Subcutaneous abdominal adipose tissue (tissue), 5 donors: ENCODE results near the gene ADAMTS17.
"Not testable (repeated sequence)": the region's sequence is repeated elsewhere in the genome, so short reads cannot be mapped to it uniquely, and the experiment has no call there.

Source experiments
- H3K27ac ChIP-seq: one replicate; pipeline ENCODE4 v1.7.0; 2013; ENCODE audit warnings: low read depth, mild to moderate bottlenecking, inconsistent platforms, low read length, moderate library complexity
- H3K27me3 ChIP-seq, 5 donors: one replicate each; pipeline ENCODE4 v1.7.0; 2013; ENCODE audit warnings: low read length in 5 of 5, inconsistent platforms in 1 of 5; ENCODE audit not compliant: control insufficient read depth in 5 of 5, insufficient read depth in 4 of 5
- H3K36me3 ChIP-seq, 5 donors: one replicate each; pipeline ENCODE4 v1.7.0; 2013; ENCODE audit warnings: low read length in 5 of 5; ENCODE audit not compliant: control insufficient read depth in 5 of 5, insufficient read depth in 5 of 5
- H3K4me1 ChIP-seq, 5 donors: one replicate each; pipeline ENCODE4 v1.7.0; 2013; ENCODE audit warnings: low read length in 5 of 5, mild to moderate bottlenecking in 3 of 5, moderate library complexity in 1 of 5; ENCODE audit not compliant: control insufficient read depth in 5 of 5, insufficient read depth in 5 of 5
- H3K4me3 ChIP-seq, 5 donors: one replicate each; pipeline ENCODE4 v1.7.0; 2013; ENCODE audit warnings: low read length in 5 of 5, low read depth in 1 of 5
- H3K9ac ChIP-seq, 5 donors: one replicate each; pipeline ENCODE4 v1.7.0; 2013; ENCODE audit warnings: low read length in 5 of 5, mild to moderate bottlenecking in 4 of 5, moderate library complexity in 3 of 5
- H3K9me3 ChIP-seq, 5 donors: one replicate each; pipeline ENCODE4 v1.7.0; 2013; ENCODE audit warnings: low read length in 5 of 5; ENCODE audit not compliant: control insufficient read depth in 5 of 5
- donor health status: healthy.
- donor health status: healthy.
- donor health status: healthy.
- donor health status: healthy.
- donor health status: healthy.

Gene ADAMTS17

GRCh38 chr15:100081454-100081853, 260.3 kb downstream of the ADAMTS17 start:
- Histone ChIP-seq H3K4me3 (no peak overlapping the region), H3K4me1 (peaks cover 0 to 11% (median 0%) of the 10 kb centered on the region in 5 donors), H3K9me3 (no peaks in the 10 kb centered on the region), H3K27ac (no peak overlapping the region), H3K36me3 (no peaks in the 10 kb centered on the region), H3K9ac (no peak overlapping the region), H3K27me3 (no peaks in the 10 kb centered on the region)

- peaks cover 0 to 6% (median 0%) of the 10 kb centered on the region in 5 donors for H3K4me1 ChIP-seq
- H3K27ac ChIP-seq, result no peak overlapping the region
- no peaks in the 10 kb centered on the region for H3K36me3 ChIP-seq
- no peak overlapping the region for H3K4me3 ChIP-seq
- no peaks in the 10 kb centered on the region for H3K27me3 ChIP-seq
- no peaks in the 10 kb centered on the region for H3K9me3 ChIP-seq
- no peak overlapping the region for H3K9ac ChIP-seq
Measured at GRCh38 chr15:100078511-100079220, 263.1 kb downstream of the ADAMTS17 start.

GRCh38 chr15:100075229-100075628, 266.5 kb downstream of the ADAMTS17 start:
- Histone ChIP-seq H3K9ac (no peak overlapping the region), H3K27ac (no peak overlapping the region), H3K4me1 (no peaks in the 10 kb centered on the region), H3K4me3 (no peak overlapping the region), H3K36me3 (no peaks in the 10 kb centered on the region), H3K9me3 (no peaks in the 10 kb centered on the region), H3K27me3 (no peaks in the 10 kb centered on the region)

- Histone ChIP-seq H3K9me3 (no peaks in the 10 kb centered on the region), H3K36me3 (no peaks in the 10 kb centered on the region), H3K9ac (no peak overlapping the region), H3K27ac (no peak overlapping the region), H3K27me3 (no peaks in the 10 kb centered on the region), H3K4me1 (no peaks in the 10 kb centered on the region), H3K4me3 (no peak overlapping the region)
Measured at GRCh38 chr15:100073982-100074381, 267.8 kb downstream of the ADAMTS17 start.

GRCh38 chr15:100066521-100067280, 275.1 kb downstream of the ADAMTS17 start:
- H3K36me3 ChIP-seq, H3K9me3 ChIP-seq, H3K4me1 ChIP-seq, H3K9ac ChIP-seq, H3K27me3 ChIP-seq, H3K27ac ChIP-seq, H3K4me3 ChIP-seq: not testable (repeated sequence)

- no peak overlapping the region for H3K27ac ChIP-seq
- no peaks in the 10 kb centered on the region for H3K36me3 ChIP-seq
- H3K4me1 ChIP-seq, result peaks cover 0 to 10% (median 3%) of the 10 kb centered on the region in 5 donors
- H3K9me3 ChIP-seq, result no peaks in the 10 kb centered on the region
- no peak overlapping the region for H3K9ac ChIP-seq
- H3K4me3 ChIP-seq, result no peak overlapping the region
- peaks cover 0 to 4% (median 0%) of the 10 kb centered on the region in 5 donors for H3K27me3 ChIP-seq
Measured at GRCh38 chr15:100061944-100062343, 279.8 kb downstream of the ADAMTS17 start.

- peaks cover 0 to 4% (median 0%) of the 10 kb centered on the region in 5 donors for H3K27me3 ChIP-seq
- H3K4me3 ChIP-seq, result no peak overlapping the region
- H3K27ac ChIP-seq, result no peak overlapping the region
- no peak overlapping the region for H3K9ac ChIP-seq
- no peaks in the 10 kb centered on the region for H3K36me3 ChIP-seq
- no peaks in the 10 kb centered on the region for H3K9me3 ChIP-seq
- H3K4me1 ChIP-seq, result peaks cover 0 to 10% (median 3%) of the 10 kb centered on the region in 5 donors
Measured at GRCh38 chr15:100060276-100060926, 281.4 kb downstream of the ADAMTS17 start.

- no peak overlapping the region for H3K27ac ChIP-seq
- no peaks in the 10 kb centered on the region for H3K36me3 ChIP-seq
- no peaks in the 10 kb centered on the region for H3K9me3 ChIP-seq
- H3K4me3 ChIP-seq, result no peak overlapping the region
- H3K4me1 ChIP-seq, result peaks cover 0 to 10% (median 3%) of the 10 kb centered on the region in 5 donors
- no peak overlapping the region for H3K9ac ChIP-seq
- peaks cover 0 to 4% (median 0%) of the 10 kb centered on the region in 5 donors for H3K27me3 ChIP-seq
Measured at GRCh38 chr15:100059521-100059920, 282.3 kb downstream of the ADAMTS17 start.

- no peaks in the 10 kb centered on the region for H3K9me3 ChIP-seq
- H3K9ac ChIP-seq, result no peak overlapping the region
- no peaks in the 10 kb centered on the region for H3K36me3 ChIP-seq
- no peak overlapping the region for H3K4me3 ChIP-seq
- no peak overlapping the region for H3K27ac ChIP-seq
- peaks cover 0 to 4% (median 0%) of the 10 kb centered on the region in 5 donors for H3K27me3 ChIP-seq
- peaks cover 0 to 10% (median 3%) of the 10 kb centered on the region in 5 donors for H3K4me1 ChIP-seq
Measured at GRCh38 chr15:100059094-100059493, 282.7 kb downstream of the ADAMTS17 start.

GRCh38 chr15:100058458-100058857, 283.3 kb downstream of the ADAMTS17 start:
- no peak overlapping the region for H3K27ac ChIP-seq
- peaks cover 0 to 4% (median 2%) of the 10 kb centered on the region in 5 donors for H3K27me3 ChIP-seq
- H3K4me1 ChIP-seq, result peaks cover 0 to 10% (median 3%) of the 10 kb centered on the region in 5 donors
- no peak overlapping the region for H3K9ac ChIP-seq
- H3K9me3 ChIP-seq, result no peaks in the 10 kb centered on the region
- no peaks in the 10 kb centered on the region for H3K36me3 ChIP-seq
- H3K4me3 ChIP-seq, result no peak overlapping the region
